HEK293 (cell line): ENCODE results near the gene FAM117B.

Source experiments
- MZF1 ChIP-seq: fragments of 450-650 bp; formaldehyde crosslinking; IDR thresholded peaks from 2 replicates; pipeline ENCODE4 v1.5.1; 2017; ENCODE audit warnings: missing biosample characterization, missing genetic modification characterization, borderline replicate concordance
- TF ChIP-seq, protein P1 (sequence below): fragments of 450-650 bp; formaldehyde crosslinking; IDR thresholded peaks from 2 replicates; pipeline ENCODE4 v1.5.1; 2016; ENCODE audit warnings: missing biosample characterization, missing genetic modification characterization
- TF ChIP-seq, protein P2 (sequence below): fragments of 450-650 bp; formaldehyde crosslinking; IDR thresholded peaks from 2 replicates; pipeline ENCODE4 v1.5.1; 2016; ENCODE audit warnings: missing biosample characterization, missing genetic modification characterization

GRCh38 chr2:202693503-202693902 lies 58.7 kb downstream of the FAM117B start:
- TF ChIP-seq, protein P1, sequence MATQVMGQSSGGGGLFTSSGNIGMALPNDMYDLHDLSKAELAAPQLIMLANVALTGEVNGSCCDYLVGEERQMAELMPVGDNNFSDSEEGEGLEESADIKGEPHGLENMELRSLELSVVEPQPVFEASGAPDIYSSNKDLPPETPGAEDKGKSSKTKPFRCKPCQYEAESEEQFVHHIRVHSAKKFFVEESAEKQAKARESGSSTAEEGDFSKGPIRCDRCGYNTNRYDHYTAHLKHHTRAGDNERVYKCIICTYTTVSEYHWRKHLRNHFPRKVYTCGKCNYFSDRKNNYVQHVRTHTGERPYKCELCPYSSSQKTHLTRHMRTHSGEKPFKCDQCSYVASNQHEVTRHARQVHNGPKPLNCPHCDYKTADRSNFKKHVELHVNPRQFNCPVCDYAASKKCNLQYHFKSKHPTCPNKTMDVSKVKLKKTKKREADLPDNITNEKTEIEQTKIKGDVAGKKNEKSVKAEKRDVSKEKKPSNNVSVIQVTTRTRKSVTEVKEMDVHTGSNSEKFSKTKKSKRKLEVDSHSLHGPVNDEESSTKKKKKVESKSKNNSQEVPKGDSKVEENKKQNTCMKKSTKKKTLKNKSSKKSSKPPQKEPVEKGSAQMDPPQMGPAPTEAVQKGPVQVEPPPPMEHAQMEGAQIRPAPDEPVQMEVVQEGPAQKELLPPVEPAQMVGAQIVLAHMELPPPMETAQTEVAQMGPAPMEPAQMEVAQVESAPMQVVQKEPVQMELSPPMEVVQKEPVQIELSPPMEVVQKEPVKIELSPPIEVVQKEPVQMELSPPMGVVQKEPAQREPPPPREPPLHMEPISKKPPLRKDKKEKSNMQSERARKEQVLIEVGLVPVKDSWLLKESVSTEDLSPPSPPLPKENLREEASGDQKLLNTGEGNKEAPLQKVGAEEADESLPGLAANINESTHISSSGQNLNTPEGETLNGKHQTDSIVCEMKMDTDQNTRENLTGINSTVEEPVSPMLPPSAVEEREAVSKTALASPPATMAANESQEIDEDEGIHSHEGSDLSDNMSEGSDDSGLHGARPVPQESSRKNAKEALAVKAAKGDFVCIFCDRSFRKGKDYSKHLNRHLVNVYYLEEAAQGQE (tag by site-specific recombination), result no peak
- TF ChIP-seq, protein P2, sequence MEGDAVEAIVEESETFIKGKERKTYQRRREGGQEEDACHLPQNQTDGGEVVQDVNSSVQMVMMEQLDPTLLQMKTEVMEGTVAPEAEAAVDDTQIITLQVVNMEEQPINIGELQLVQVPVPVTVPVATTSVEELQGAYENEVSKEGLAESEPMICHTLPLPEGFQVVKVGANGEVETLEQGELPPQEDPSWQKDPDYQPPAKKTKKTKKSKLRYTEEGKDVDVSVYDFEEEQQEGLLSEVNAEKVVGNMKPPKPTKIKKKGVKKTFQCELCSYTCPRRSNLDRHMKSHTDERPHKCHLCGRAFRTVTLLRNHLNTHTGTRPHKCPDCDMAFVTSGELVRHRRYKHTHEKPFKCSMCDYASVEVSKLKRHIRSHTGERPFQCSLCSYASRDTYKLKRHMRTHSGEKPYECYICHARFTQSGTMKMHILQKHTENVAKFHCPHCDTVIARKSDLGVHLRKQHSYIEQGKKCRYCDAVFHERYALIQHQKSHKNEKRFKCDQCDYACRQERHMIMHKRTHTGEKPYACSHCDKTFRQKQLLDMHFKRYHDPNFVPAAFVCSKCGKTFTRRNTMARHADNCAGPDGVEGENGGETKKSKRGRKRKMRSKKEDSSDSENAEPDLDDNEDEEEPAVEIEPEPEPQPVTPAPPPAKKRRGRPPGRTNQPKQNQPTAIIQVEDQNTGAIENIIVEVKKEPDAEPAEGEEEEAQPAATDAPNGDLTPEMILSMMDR, result no peak
- no peak for TF ChIP-seq MZF1
